Loucy (cell line): ENCODE data around the gene IL17F.
A peak's percentile ranks its signal among the peaks of the same experiment; 100 is the strongest.

Source experiments
- H2AFZ ChIP-seq: fragments of 200-600 bp; sonication (generic); 2 replicates; pipeline ENCODE4 v1.6.0; 2016; ENCODE audit warnings: antibody characterized with exemption, mild to moderate bottlenecking, low read length, moderate library complexity
- H3F3A ChIP-seq: fragments of 200-600 bp; 2 replicates; pipeline ENCODE4 v1.6.0; 2016; ENCODE audit warnings: antibody characterized with exemption, low read depth, mild to moderate bottlenecking
- H3K27me3 ChIP-seq: fragments of 200-600 bp; sonication (generic); 2 replicates; pipeline ENCODE4 v1.6.1; 2014; ENCODE audit warnings: low read length, mild to moderate bottlenecking; ENCODE audit not compliant: insufficient read depth, poor library complexity, severe bottlenecking
- H3K36me3 ChIP-seq: fragments of 200-600 bp; sonication (generic); 2 replicates; pipeline ENCODE4 v1.6.1; 2016; ENCODE audit warnings: low read length; ENCODE audit not compliant: insufficient read depth
- H3K4me1 ChIP-seq: fragments of 200-600 bp; sonication (generic); 2 replicates; pipeline ENCODE4 v1.5.1; 2014; ENCODE audit warnings: low read length, mild to moderate bottlenecking; ENCODE audit not compliant: insufficient read depth, poor library complexity, severe bottlenecking
- H3K4me2 ChIP-seq: fragments of 200-600 bp; sonication (generic); 2 replicates; pipeline ENCODE4 v1.6.0; 2014; ENCODE audit warnings: antibody characterized with exemption, low read length, low read depth, mild to moderate bottlenecking; ENCODE audit not compliant: poor library complexity, severe bottlenecking
- H3K4me3 ChIP-seq: fragments of 200-600 bp; sonication (generic); 2 replicates; pipeline ENCODE4 v1.5.1; 2014; ENCODE audit warnings: low read length, mild to moderate bottlenecking, mixed read lengths; ENCODE audit not compliant: poor library complexity, severe bottlenecking
- H3K79me2 ChIP-seq: fragments of 200-600 bp; sonication (generic); 2 replicates; pipeline ENCODE4 v1.6.1; 2014; ENCODE audit warnings: low read length; ENCODE audit not compliant: insufficient read depth
- H3K9ac ChIP-seq: fragments of 200-600 bp; sonication (generic); 2 replicates; pipeline ENCODE4 v1.6.0; 2014; ENCODE audit warnings: mild to moderate bottlenecking, low read depth, low read length, moderate library complexity; ENCODE audit not compliant: poor library complexity, severe bottlenecking
- H3K9me2 ChIP-seq: fragments of 200-600 bp; sonication (generic); replicated peaks from 2 replicates; pipeline ENCODE4 v1.6.1; 2016; ENCODE audit warnings: low read depth, low read length, mixed read lengths
- H3K9me3 ChIP-seq: fragments of 200-600 bp; sonication (generic); 2 replicates; pipeline ENCODE4 v1.6.1; 2014; ENCODE audit warnings: mild to moderate bottlenecking, antibody characterized with exemption, low read length, low read depth; ENCODE audit not compliant: insufficient read depth
- H4K20me1 ChIP-seq: fragments of 200-600 bp; sonication (generic); 2 replicates; pipeline ENCODE4 v1.6.0; 2014; ENCODE audit warnings: antibody characterized with exemption, low read length, mild to moderate bottlenecking; ENCODE audit not compliant: insufficient read depth, poor library complexity, severe bottlenecking
- EZH2phosphoT487 ChIP-seq: fragments of 200-600 bp; IDR thresholded peaks from 2 replicates; pipeline ENCODE4 v1.6.1; 2018; ENCODE audit warnings: antibody characterized with exemption, mild to moderate bottlenecking, moderate library complexity, borderline replicate concordance
- TF ChIP-seq, protein P1 (sequence below): fragments of 200-600 bp; sonication (generic); conservative IDR thresholded peaks from 2 replicates; pipeline ENCODE4 v1.5.1; 2014; ENCODE audit warnings: mild to moderate bottlenecking, antibody characterized with exemption, low read length

The IL17F gene

DNA sequence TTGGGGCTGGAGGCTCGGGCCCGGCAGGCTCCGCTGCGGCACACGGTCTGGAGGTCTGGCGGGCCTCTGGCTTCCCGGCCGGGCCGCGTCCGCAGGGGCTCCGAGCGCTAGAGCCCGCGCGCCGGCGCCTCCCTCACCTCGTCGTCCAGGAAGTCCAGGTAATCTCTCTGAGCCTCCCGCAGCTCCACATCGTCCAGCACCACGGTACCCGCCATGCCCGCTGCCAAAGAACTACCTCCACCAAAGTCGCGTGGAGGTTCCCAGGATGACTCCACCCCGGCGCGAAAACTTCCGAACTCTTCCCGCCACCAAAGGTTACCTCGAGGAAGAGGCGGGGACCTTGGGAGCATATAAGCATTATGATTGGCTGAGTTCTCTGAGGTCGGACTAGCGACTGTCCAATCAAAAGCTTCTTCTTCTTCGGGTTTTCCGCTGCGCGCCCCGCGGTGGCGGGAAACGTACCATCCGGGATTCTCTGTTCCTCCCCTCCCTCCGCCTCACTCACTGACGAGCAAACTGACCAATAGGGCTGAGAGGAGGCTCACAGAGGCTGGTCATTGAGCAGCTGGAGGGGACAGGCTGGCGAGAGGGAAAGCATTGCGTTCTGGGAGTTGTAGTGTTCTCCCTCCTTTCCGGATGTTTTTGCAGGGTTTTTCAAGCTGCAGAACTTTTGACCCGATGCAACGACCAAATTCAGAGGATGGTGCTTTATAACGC is 40.3 kb upstream of the IL17F start, which contains the start of gene MCM3:
TSS of gene MCM3 (minus strand) at position 283 of the 717 bp plus-strand sequence. CDS start at position 215, 68 bp downstream.
- Histone ChIP-seq H3K27me3 (no peaks in the 10 kb centered on the region), H3K36me3 (peaks cover 30% of the 10 kb centered on the region), H3K4me1 (peaks cover 61% of the 10 kb centered on the region), H3K9me2 (no peaks in the 10 kb centered on the region), H3K4me3 (peak within 1 kb of the TSS; percentile 83), H3K9ac (peak within 1 kb of the TSS; percentile 94), H3K79me2 (peaks cover 50% of the 10 kb centered on the region), H2AFZ (peak within 1 kb of the TSS; percentile 86), H3F3A (no peaks in the 10 kb centered on the region), H3K9me3 (no peaks in the 10 kb centered on the region), H3K4me2 (peak within 1 kb of the TSS; percentile 95), H4K20me1 (peaks cover 48% of the 10 kb centered on the region)
- TF ChIP-seq, protein P1, sequence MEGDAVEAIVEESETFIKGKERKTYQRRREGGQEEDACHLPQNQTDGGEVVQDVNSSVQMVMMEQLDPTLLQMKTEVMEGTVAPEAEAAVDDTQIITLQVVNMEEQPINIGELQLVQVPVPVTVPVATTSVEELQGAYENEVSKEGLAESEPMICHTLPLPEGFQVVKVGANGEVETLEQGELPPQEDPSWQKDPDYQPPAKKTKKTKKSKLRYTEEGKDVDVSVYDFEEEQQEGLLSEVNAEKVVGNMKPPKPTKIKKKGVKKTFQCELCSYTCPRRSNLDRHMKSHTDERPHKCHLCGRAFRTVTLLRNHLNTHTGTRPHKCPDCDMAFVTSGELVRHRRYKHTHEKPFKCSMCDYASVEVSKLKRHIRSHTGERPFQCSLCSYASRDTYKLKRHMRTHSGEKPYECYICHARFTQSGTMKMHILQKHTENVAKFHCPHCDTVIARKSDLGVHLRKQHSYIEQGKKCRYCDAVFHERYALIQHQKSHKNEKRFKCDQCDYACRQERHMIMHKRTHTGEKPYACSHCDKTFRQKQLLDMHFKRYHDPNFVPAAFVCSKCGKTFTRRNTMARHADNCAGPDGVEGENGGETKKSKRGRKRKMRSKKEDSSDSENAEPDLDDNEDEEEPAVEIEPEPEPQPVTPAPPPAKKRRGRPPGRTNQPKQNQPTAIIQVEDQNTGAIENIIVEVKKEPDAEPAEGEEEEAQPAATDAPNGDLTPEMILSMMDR, result no peak
- TF ChIP-seq EZH2phosphoT487, result no peak

DNA sequence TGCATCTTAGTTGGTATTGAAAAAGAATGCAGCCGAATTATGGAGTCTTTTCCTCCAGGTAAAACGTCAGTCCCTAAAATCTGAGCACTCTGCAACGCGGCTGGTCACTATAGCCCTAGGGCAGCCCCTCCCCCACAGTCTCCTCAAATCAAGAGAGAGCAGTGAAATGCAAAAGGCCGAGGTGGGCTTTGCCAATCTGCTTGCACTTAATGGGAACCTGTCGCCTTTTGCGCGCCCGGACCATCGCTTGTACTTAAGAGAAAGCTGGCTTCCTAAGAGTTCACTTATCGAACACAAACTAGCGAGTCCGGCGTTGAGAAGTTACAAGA is 39.8 kb upstream of the IL17F start:
- Histone ChIP-seq H3K4me3 (peak overlapping the region; percentile 83), H3K36me3 (peaks cover 35% of the 10 kb centered on the region), H3K9me2 (no peaks in the 10 kb centered on the region), H3K4me2 (peak overlapping the region; percentile 95), H2AFZ (peak overlapping the region; percentile 81), H3K79me2 (peaks cover 55% of the 10 kb centered on the region), H3F3A (no peaks in the 10 kb centered on the region), H4K20me1 (peaks cover 53% of the 10 kb centered on the region), H3K4me1 (peaks cover 66% of the 10 kb centered on the region), H3K9ac (peak overlapping the region; percentile 94), H3K27me3 (no peaks in the 10 kb centered on the region), H3K9me3 (no peaks in the 10 kb centered on the region)
- TF ChIP-seq EZH2phosphoT487, result no peak
- TF ChIP-seq, protein P1, result no peak

DNA sequence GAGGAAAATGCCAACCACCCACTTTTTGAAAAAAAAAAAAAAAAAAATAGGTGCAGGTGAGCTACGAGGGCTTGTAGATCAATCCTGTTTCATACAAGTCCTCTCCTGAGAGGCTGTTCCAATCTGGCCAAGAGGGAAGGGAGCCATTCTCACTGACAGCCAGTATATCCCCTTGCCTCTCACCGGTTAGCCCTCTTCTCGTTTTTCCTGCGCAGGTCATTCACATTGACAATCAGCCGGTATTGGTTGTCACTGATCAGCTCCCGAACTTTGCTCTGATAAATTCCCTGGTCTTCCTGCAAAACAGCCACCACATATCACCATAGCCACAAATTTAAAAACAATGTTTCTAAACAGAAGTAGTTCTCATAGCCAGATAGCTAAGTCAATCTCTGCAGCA is 38.8 kb upstream of the IL17F start:
- Histone ChIP-seq H3K79me2 (peaks cover 65% of the 10 kb centered on the region), H4K20me1 (peaks cover 61% of the 10 kb centered on the region)

More for the DNA sequence above, 38.8 kb upstream of the IL17F start:
- H3K27me3 ChIP-seq, result no peaks in the 10 kb centered on the region
- H3K9ac ChIP-seq, result peak overlapping the region; percentile 94
- peak overlapping the region; percentile 83 for H3K4me3 ChIP-seq
- H3K9me2 ChIP-seq, result no peaks in the 10 kb centered on the region
- peaks cover 45% of the 10 kb centered on the region for H3K36me3 ChIP-seq
- no peak overlapping the region for H2AFZ ChIP-seq
- peaks cover 75% of the 10 kb centered on the region for H3K4me1 ChIP-seq
- H3F3A ChIP-seq, result no peaks in the 10 kb centered on the region
- peak overlapping the region; percentile 95 for H3K4me2 ChIP-seq
- H3K9me3 ChIP-seq, result no peaks in the 10 kb centered on the region
- no peak for TF ChIP-seq EZH2phosphoT487
- TF ChIP-seq, protein P1, result no peak
